Measurements from ENCODE around the gene TMEM121. TPM values are rescaled to one million over a fixed set of nuclear protein-coding genes. Genes with fewer than 3 reads are reported as not detected.
"Not testable (repeated sequence)": the region's sequence is repeated elsewhere in the genome, so short reads cannot be mapped to it uniquely, and the experiment has no call there.

TMEM121 gene
- polyA plus RNA-seq, 1 donor (not counting 4 experiments of a cell fraction or from before 2014, with no cell fraction given) = 0.18 TPM

- dilution Hi-C loops (cut with MboI; ENCODE audit: extremely low pct_ligation_motif_present, low sequenced_read_pairs); H3K27ac ChIP-seq (ENCODE audit: control insufficient read depth, insufficient read depth, low read length); DNase-seq (ENCODE audit: low read depth, low spot score); FAIRE-seq; H2AFZ ChIP-seq (ENCODE audit: control insufficient read depth, low read length); H3K79me2 ChIP-seq (ENCODE audit: control insufficient read depth, insufficient read depth, low read length); H3K9me3 ChIP-seq (ENCODE audit: control insufficient read depth, low read depth, low read length); H3K36me3 ChIP-seq (ENCODE audit: control insufficient read depth in 2 of 2, extremely low read depth in 1 of 2, insufficient read depth in 2 of 2, low read length in 2 of 2); H3K4me3 ChIP-seq (ENCODE audit: control insufficient read depth in 2 of 3, extremely low read depth in 1 of 3, insufficient read depth in 2 of 3, low read depth in 1 of 3, low read length in 3 of 3); H3K27me3 ChIP-seq (ENCODE audit: control insufficient read depth, extremely low read depth, insufficient read depth, low read length); H3K9ac ChIP-seq (ENCODE audit: control insufficient read depth, extremely low read depth, insufficient read depth, low read length); H3K9me1 ChIP-seq (ENCODE audit: control insufficient read depth, extremely low read depth, insufficient read depth, low read length); H4K20me1 ChIP-seq (ENCODE audit: control insufficient read depth, extremely low read depth, insufficient read depth, low read length); H3K4me2 ChIP-seq (ENCODE audit: control insufficient read depth, extremely low read depth, insufficient read depth, low read depth, low read length); H3K4me1 ChIP-seq (ENCODE audit: control insufficient read depth, extremely low read depth, insufficient read depth, low read length): not testable (repeated sequence)
Measured at GRCh38 chr14:105565185-105565919, 39.0 kb downstream of the TMEM121 start.

- H3K4me2 ChIP-seq (ENCODE audit: control insufficient read depth, extremely low read depth, insufficient read depth, low read depth, low read length); H3K4me1 ChIP-seq (ENCODE audit: control insufficient read depth, extremely low read depth, insufficient read depth, low read length); H3K9ac ChIP-seq (ENCODE audit: control insufficient read depth, extremely low read depth, insufficient read depth, low read length); DNase-seq (ENCODE audit: low read depth, low spot score); H3K9me3 ChIP-seq (ENCODE audit: control insufficient read depth, low read depth, low read length); H3K27me3 ChIP-seq (ENCODE audit: control insufficient read depth, extremely low read depth, insufficient read depth, low read length); H3K36me3 ChIP-seq (ENCODE audit: control insufficient read depth in 2 of 2, extremely low read depth in 1 of 2, insufficient read depth in 2 of 2, low read length in 2 of 2); H2AFZ ChIP-seq (ENCODE audit: control insufficient read depth, low read length); H3K79me2 ChIP-seq (ENCODE audit: control insufficient read depth, insufficient read depth, low read length); H3K4me3 ChIP-seq (ENCODE audit: control insufficient read depth in 2 of 3, extremely low read depth in 1 of 3, insufficient read depth in 2 of 3, low read depth in 1 of 3, low read length in 3 of 3); H3K9me1 ChIP-seq (ENCODE audit: control insufficient read depth, extremely low read depth, insufficient read depth, low read length); H4K20me1 ChIP-seq (ENCODE audit: control insufficient read depth, extremely low read depth, insufficient read depth, low read length); FAIRE-seq; H3K27ac ChIP-seq (ENCODE audit: control insufficient read depth, insufficient read depth, low read length); dilution Hi-C loops (cut with MboI; ENCODE audit: extremely low pct_ligation_motif_present, low sequenced_read_pairs): not testable (repeated sequence)
Measured at GRCh38 chr14:105566248-105567163, 40.1 kb downstream of the TMEM121 start.

- H3K27ac ChIP-seq (ENCODE audit: control insufficient read depth, insufficient read depth, low read length); DNase-seq (ENCODE audit: low read depth, low spot score); FAIRE-seq; H4K20me1 ChIP-seq (ENCODE audit: control insufficient read depth, extremely low read depth, insufficient read depth, low read length); H3K9me3 ChIP-seq (ENCODE audit: control insufficient read depth, low read depth, low read length); H3K4me3 ChIP-seq (ENCODE audit: control insufficient read depth in 2 of 3, extremely low read depth in 1 of 3, insufficient read depth in 2 of 3, low read depth in 1 of 3, low read length in 3 of 3); H3K27me3 ChIP-seq (ENCODE audit: control insufficient read depth, extremely low read depth, insufficient read depth, low read length); H2AFZ ChIP-seq (ENCODE audit: control insufficient read depth, low read length); H3K36me3 ChIP-seq (ENCODE audit: control insufficient read depth in 2 of 2, extremely low read depth in 1 of 2, insufficient read depth in 2 of 2, low read length in 2 of 2); H3K79me2 ChIP-seq (ENCODE audit: control insufficient read depth, insufficient read depth, low read length); H3K9ac ChIP-seq (ENCODE audit: control insufficient read depth, extremely low read depth, insufficient read depth, low read length); dilution Hi-C loops (cut with MboI; ENCODE audit: extremely low pct_ligation_motif_present, low sequenced_read_pairs); H3K4me1 ChIP-seq (ENCODE audit: control insufficient read depth, extremely low read depth, insufficient read depth, low read length); H3K4me2 ChIP-seq (ENCODE audit: control insufficient read depth, extremely low read depth, insufficient read depth, low read depth, low read length); H3K9me1 ChIP-seq (ENCODE audit: control insufficient read depth, extremely low read depth, insufficient read depth, low read length): not testable (repeated sequence)
Measured at GRCh38 chr14:105567164-105568103, 41.1 kb downstream of the TMEM121 start.

GRCh38 chr14:105568140-105568843 is 41.9 kb downstream of the TMEM121 start:
- H3K36me3 ChIP-seq (ENCODE audit: control insufficient read depth in 2 of 2, extremely low read depth in 1 of 2, insufficient read depth in 2 of 2, low read length in 2 of 2); H3K9me1 ChIP-seq (ENCODE audit: control insufficient read depth, extremely low read depth, insufficient read depth, low read length); H3K27ac ChIP-seq (ENCODE audit: control insufficient read depth, insufficient read depth, low read length); H3K4me1 ChIP-seq (ENCODE audit: control insufficient read depth, extremely low read depth, insufficient read depth, low read length); H3K9ac ChIP-seq (ENCODE audit: control insufficient read depth, extremely low read depth, insufficient read depth, low read length); H3K4me3 ChIP-seq (ENCODE audit: control insufficient read depth in 2 of 3, extremely low read depth in 1 of 3, insufficient read depth in 2 of 3, low read depth in 1 of 3, low read length in 3 of 3); DNase-seq (ENCODE audit: low read depth, low spot score); FAIRE-seq; H4K20me1 ChIP-seq (ENCODE audit: control insufficient read depth, extremely low read depth, insufficient read depth, low read length); H2AFZ ChIP-seq (ENCODE audit: control insufficient read depth, low read length); H3K4me2 ChIP-seq (ENCODE audit: control insufficient read depth, extremely low read depth, insufficient read depth, low read depth, low read length); H3K79me2 ChIP-seq (ENCODE audit: control insufficient read depth, insufficient read depth, low read length); H3K9me3 ChIP-seq (ENCODE audit: control insufficient read depth, low read depth, low read length); dilution Hi-C loops (cut with MboI; ENCODE audit: extremely low pct_ligation_motif_present, low sequenced_read_pairs); H3K27me3 ChIP-seq (ENCODE audit: control insufficient read depth, extremely low read depth, insufficient read depth, low read length): not testable (repeated sequence)

Measured in keratinocyte (primary cell).